Renal cortical epithelial cell (primary cell): ENCODE results near the gene TTC39C. TPM values are rescaled to one million over a fixed set of nuclear protein-coding genes. Genes with fewer than 3 reads are reported as not detected.
A peak's percentile ranks its signal among the peaks of the same experiment; 100 is the strongest.

ENCODE experiments used
- DNase-seq: peaks from one replicate; pipeline ENCODE4 v3.0.0-alpha.2; 2011; ENCODE audit warnings: low read depth
- total RNA-seq: library from RNA; depleted of rRNA; stranded (reverse); fragments of >200 nt; gene quantifications from 2 replicates; pipeline ENCODE4 v1.2.3, GENCODE V29; 2014

Gene TTC39C
- total RNA-seq, 1 donor from 2014 or later, result 42.0 TPM

DNA sequence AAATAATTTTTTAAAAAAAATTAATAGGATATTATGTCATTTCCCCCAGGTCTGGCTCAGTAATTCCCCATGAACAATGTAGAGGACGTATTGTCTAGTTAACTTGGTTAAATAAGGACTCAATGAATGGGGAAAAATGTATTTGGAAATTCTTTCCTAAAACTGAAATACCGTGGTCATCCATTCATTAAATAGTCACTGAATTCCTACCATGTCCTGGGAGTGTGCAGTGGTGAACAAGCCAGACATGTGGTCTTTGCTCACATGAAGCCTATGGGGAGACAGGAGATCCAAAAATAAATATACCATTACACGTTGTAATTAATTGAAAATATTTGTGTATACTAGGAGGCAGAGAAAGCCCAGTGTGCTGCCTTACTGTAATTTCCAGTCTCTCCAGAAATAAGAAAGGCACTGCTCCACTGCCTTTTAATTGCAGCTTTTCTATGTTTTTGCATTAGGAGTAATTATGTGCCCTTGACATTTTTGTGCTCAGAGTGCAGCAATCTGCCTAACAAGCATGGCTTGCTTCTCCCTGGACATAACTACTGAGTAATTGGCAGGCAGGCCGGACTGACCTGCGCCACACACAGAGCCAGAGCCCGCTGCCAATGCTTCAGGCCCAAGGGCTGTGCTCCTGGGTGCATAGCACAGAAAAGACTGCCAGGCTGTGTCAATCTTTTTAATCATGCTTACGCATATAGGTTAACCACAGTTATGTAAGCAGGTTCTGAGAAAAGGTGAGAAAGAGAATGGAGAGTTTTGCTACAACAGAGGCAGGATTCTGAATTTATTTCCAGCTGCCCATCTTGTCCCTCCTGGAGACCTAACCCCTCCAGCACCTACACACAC is 22.2 kb upstream of the TTC39C start:
- peak; percentile 74 for DNase-seq

DNA sequence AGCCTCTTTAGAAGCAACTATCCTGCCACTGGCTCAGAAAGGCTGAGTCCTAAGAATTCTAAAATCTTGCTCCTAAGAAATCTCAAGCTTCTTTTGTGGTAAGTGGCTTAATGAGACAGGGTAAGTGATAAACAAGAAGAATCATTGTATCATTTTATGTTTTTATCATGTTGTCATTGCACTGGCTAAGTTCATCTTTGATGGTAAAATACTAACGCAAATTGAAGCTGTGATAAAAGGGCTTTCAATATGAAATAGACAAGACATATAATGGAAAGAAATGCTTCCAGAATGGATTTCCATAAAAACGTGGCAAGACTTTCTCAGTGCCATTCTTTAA is 21.6 kb upstream of the TTC39C start:
- DNase-seq, result no peak

DNA sequence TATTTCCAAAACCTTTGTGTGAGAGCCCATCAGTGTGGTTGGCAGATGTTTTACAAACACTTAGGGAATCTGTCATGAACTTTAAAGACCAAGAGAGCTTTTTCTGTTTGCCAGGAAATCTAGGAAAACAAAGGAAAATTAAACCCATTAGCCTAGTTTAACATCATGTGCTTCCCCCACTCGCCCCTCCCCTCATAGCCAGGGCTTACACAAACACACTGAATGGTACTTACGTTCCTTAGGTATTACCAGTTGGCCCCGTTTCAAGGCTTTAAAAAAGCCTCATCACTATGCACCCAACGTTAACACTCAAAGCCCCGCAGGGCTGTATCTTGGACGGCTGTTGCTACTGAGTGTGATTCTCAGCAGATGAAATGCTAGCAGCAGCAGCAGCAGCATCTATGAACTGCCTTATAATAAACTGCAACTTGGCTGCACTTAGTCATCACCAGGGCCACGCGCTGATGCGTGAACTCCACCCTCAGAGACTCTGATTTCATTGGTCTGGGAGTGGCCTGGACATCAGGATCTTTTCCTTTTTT is 20.1 kb upstream of the TTC39C start:
- DNase-seq, result peak; percentile 99

DNA sequence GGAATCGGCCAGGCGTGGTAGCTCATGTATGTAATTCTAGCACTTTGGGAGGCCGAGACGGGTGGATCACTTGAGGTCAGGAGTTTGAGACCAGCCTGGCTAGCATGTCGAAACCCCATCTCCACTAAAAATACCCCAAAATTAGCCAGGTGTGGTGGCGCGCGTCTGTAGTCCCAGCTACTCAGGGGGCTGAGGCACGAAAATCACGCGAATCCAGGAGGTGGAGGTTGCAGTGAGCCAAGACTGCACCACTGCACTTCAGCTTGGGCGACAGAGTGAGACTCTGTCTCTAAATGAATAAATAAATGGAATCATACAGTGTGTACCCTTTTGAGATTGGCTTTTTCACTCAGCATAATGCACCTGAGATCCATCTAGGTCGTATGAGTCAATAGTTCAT is 19.4 kb upstream of the TTC39C start:
- no peak for DNase-seq

DNA sequence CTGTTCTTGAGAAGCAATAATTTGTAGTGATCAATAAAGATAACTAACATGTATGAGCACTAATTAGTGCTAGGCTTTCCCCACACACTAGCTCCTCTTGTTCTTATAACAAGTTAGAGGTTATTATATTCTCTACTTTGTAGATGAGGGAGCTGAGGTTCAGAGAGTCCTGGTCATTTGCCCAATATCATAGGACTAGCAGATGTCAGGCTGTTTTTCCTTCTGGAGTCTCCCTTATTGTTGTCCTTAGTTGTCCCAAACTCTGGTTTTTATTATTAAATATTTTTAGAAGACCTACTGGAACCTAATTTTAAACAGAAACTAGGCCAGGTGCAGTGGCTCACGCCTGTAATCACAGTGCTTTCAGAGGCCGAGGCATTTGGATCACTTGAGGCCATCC is 16.5 kb upstream of the TTC39C start:
- DNase-seq, result no peak

DNA sequence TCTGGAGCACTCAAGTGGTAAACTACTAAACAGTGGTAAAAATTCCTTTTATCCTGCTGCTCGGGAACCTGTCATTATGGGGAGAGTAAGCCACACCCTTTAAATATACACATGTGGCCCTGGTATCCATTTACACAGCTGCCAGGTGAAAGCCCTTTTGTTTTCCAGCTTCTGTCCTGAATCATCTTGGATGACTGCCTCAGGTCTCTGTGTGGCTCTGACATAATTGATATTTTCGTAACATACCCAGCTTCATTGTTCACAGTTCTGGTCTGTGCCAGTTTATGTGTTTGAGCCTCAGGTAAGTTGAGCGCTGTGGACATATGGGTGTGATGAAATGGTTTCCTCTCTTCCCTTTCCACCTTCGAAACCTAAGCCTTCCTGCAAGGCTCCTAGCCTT is 15.7 kb upstream of the TTC39C start:
- no peak for DNase-seq

DNA sequence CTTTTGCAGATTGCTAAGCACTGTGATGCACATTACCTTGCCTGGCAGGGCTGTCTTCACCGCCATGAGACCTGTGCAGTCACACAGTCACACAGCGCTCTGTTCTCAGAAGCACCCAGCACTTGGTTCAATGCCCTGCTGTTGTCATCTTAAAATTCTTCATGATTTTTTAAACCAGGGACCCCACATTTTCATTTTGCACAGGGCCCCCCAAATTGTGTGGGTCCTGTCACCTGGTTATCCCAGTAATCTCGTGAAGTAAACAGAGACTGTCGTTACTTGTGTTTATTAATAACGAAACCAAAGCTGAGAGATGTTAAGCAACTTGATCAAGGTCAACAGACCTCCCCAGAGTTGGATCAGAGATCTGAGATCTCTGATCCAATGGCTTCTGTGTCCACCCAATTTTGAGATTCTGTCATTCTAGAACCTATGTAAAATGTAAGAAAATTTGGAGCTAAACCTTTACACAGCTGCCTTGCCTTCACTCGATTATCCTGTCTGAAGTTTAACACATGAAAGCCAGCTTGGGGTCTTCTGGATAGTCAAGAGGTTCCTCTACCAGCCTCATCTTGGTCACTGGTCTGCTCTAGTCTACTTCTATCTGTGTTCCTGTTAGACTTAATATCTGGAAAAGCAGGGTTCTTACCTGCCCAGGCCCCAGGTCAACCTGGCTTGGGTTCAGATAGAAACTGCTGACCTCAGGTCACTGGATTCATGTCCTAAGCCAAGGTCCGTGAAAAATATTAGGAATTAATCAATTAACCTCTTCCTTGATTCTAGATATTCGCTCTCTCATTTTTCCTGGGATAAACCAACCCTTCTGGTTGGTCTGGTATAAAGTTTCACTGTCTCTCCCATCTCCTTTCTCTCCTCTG is 13.7 kb upstream of the TTC39C start:
- no peak for DNase-seq

DNA sequence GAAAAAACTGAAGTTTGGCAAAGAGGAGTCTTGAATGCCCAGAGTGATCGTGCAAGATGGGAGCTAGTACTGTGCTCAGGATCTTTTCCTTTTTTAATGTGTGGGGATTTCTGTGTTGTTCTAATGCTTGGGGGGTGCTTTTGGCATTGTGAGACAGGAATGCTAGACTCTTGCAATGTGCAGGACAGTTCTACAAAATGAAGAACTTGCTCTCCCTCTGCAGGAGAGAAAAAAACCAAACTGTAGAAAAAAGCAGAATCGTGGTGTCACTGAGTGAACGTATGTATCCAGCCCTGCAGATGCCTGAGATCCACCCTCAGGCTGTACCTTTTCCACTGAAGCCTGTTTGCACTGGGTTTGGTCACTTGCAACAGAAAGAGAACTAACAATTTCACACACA is 12.1 kb upstream of the TTC39C start:
- no peak for DNase-seq

DNA sequence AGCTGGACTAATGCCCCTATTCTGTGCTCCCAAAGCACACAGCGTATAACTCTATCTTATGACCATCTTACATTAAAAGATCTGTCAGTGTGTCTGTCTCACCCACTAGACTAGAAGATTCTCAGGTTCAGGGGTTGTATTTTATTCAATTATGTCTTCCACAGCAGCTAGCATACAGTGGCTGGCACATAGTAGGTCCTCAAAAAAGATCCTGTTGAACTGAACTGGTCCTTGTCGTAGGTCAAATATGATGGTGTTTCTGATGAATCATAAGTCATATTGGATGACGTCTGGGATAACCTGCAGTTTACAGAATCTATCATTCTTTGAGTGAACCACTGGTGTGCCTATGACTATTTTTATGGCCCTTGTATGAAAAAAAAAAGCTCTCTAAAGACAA is 11.3 kb upstream of the TTC39C start:
- no peak for DNase-seq

DNA sequence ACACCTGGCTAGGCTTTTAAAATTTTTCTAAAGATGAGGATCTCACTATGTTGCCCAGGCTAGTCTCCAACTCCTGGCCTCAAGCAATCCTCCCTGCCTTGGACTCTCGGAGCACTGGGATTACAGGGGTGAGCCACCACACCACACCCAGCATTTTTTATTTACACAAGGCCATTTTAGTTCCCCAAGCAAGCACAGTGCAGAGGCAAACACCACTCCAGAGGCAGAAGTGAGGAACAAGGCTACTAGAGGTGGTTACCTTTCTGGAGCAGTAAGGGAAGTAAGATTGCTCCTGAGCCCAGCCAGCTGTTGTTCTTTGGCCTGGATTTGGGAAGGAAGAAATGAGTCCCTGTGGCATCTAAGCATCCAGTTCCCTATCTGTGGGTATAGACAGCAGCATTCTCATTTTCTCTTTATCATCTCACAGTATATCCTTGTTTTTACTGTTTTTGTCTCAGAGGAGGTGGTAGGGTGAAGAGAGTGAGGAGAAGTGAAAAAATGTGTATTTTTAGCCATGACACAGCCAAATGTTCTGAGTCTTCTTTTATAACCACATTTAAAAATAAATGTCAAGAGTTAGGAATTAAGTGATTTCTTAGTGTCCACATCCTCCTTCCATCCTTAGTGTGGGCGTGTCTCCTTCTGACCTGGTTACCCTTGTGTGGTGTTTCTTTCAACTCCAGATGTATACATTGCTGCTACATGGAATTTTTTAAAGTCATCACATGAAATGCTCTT is 10.5 kb upstream of the TTC39C start:
- DNase-seq, result no peak

DNA sequence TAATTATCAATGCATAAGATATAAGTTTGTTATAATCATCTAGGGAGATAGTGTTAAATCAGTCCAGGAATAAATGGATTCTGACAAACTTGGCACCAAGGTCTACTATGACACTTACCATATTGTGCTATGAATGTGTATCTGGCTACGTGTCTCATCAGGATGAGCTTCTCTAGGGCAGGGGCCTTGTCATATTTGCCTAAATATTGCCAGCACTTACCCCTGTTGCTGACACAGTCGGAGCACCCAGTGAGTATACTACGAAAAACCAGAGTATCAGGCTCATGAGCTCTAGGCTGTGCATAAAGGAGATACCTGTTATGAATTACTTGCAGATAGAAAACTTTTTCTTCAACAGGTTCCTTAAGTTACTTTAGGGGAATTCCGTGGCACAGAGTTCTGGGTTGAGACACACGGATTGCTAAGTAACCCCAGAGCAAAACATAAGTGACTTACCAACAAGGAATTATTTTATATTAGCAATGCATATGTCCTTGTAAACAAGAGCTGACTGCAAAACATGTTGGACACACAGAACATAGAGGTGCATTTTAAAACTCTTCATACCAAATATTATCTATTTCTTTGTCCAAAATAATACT is 7.7 kb upstream of the TTC39C start:
- DNase-seq, result no peak

DNA sequence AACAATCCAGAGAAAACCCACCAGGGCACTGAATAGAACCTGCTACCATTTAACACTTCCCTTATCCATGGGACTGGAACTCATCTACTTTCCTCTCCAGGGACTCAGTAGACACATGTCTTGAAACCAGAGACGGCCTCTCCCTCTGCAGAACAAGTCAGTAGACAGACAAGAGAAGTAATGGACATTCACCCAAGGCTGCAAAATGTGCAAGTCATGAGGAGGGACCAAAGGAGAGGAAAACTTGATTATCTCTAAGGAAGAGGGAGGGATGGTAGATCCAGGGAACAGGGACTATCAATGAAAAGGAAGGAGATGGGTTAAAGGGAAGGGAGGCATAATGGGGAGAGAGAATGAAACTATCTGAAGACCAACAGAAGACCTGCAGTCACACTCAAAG is 5.3 kb upstream of the TTC39C start:
- DNase-seq, result no peak

DNA sequence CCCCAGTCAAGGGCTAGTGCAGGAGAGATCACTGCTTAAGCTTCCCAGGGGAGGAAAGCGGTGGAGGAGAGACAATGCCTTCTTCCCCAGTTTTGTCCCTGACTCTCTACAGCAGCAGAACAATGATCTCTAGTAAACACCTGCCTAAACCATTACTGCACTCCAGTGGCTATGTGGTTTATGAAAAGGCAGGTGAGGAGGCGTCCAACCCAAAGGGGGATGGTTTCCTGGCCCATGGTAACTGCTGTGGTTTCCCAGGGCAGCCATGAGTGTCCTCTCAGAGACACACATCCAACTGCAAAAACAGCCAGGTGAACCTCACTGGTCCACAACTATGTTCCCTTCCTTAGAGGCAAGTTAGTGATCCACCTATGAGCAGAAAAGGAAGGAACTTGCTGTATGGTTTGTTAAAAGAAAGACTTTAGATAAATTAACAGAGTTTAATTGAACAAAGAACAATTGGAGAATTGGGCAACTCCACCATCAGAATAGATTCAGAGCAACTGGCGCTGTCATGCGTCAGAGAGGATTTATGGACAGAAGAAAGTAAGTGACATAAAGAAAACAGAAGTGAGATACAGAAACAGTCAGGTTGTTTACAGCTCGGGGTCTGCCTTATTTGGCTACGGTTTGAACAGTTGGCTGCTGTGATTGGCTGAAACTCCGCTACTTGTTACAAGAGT is 4.8 kb upstream of the TTC39C start:
- no peak for DNase-seq

DNA sequence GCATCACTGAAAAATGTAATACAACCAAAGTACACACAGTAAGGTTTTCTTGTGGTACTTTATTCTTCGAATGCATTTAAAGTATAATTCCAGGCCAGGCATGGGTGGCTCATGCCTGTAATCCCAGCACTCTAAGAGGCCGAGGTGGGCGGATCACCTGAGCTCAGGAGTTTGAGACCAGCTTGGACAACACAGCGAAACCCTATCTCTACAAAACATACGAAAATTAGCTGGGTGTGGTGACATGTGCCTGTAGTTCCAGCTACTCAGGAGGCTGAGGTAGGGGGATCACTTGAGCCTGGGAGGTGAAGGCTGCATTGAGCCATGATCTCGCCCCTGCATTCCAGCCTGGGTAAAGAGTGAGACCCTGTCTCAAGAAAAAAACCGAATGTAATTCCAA is 3.9 kb upstream of the TTC39C start:
- no peak for DNase-seq

DNA sequence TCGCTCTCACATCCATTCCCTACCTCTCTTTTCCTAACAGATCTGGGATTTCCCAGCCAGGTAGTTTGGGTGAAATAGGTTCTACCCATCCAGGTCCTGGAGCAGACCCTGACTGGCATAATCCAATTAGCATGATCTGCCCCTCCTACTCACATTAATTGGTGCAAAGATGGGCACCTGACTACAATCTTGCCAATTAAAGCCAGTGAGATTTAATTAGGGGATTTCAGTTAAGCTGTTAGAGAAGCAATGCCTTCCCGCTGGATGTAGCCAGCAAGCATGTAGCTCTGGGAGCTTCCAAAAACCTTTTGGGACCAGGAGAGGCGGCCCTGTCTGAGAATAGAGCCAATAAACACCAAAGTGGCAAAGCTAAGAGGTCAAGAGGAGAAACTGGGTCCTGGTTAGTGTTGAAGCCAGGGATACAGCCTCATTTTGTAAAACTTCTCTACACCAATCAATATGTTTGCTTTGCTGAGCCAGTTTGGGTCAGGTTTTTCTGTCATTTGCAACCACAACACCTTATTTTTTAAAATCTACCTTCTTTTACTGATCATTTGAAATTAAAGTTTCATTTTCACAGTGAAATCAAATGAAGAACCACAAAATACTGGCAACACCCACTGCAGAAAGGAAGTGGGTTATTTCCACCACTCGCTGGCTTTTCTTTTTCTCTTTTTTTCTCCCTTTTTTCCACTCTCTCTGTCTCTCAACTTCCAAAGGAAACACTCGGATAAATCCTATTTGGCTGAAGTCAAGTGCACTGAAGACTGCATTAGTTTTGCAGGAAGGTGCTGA is 3.2 kb upstream of the TTC39C start:
- no peak for DNase-seq

DNA sequence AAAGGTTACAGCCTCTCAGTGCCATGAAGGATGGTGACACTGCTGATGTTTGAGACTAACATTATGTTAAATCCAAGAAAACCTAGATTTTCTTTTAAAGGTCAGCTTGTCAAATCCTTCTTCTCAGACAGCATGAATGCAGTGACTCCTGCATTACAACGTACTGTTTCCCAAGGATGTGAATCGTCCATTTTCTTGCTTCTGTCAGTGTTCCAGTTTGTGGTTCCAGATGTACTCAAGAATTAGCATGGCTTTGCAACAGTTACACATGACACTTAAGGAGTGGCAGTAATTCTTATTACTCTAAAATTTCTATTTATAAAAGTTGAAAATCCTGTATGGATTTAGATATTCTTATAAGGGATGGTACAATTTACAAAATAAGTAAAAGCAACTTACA is 1.5 kb upstream of the TTC39C start:
- no peak for DNase-seq

DNA sequence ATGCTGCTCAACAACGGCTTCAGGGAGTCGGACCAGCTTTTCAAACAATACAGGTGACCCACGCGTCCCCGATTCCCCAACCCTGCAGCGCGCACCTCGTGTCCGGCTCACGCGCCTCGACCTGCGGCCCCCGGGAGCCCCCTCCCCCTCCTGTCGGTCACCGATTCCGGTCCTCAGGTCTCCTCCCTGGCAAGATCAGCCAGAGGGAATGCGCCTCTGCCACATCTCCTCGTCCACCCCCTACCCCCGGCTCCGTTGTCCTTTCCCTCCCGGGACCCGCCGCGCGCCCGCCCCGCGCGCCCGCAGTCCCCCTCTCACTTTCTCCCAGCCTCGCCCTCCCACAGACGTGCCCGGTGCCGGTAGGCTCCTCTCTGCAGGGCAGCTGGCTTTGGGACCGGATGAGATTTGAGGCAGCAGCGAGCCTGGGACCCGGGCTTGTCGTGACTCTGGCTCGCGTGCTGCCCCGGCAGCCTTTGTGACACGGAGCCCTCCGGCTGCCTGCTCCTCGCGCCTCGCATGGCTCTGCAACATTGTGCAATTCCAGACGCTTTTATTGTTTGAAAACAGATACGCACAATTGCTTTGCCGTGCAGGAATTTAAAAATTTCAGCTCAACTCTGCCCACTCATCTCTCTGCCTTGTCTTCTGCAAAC is 558 bp downstream of the TTC39C start:
- DNase-seq, result peak; percentile 71

DNA sequence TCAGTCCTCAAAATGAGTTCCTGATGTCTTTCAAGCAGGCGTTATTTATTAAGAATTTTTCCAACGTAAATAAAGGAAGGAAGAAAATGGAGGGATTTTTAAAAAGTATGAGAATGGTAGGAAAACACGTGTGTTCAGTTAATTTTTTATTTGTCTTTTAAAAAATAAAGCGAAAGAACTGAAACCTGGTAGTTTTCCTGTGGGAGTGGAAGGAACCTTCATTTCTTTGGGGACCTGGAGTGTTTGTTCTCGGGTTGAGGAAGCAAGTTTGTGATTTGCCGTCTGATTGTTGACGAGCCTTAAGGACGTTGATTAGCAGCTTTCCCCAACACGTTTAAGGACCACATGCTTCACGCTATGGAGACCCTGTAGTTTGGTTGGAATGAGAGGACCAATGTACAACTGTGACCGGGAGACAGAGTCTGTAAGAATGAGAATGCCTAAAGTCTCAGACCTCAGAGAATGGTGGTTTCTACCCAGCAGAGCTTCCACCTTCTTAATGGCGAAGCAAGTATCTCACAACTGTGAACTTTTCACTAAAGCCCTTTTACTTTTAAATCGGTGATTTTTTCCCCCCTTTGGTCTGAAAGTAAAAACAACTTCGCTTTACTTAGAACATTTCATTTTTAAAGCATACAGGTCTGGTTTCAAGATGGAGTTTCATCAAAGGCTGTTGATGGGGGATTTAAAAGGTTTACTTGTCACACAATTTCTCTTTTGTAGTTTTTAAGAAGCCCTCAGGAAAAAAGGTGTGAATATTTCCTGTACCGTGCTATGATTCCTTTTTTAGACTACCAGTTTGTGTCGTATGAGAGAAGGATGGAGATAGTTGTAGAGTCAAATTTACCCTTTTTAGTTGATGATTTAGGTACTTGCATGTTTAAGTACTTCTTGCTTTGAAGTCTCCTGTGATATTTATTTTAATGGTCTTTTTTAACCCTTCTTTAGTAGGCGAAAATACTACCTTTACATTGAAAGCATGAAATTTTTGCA is 1.4 kb downstream of the TTC39C start:
- DNase-seq, result no peak

DNA sequence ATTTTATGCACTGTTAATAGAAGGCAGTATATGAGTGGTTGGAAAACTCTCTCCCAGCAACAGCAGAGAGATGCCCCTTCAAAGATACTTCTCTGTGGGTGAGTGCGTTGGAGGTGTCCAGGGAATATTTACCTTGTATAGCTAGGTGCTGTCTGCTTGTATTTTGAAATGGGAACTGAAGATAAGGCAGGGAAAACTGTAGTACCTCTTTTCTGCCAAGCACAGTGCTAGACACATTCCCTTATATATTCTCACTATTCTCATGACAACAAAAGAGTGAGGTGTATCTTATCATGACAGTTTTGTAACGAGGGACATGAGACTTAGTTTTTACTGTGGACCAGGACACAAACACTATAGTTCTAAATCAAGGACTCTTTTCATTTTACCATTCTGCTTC is 2.1 kb downstream of the TTC39C start:
- peak; percentile 41 for DNase-seq
